ENCODE data around the gene HIBADH. TPM values are rescaled to one million over a fixed set of nuclear protein-coding genes. Genes with fewer than 3 reads are reported as not detected.

Gene HIBADH
- polyA plus RNA-seq, 2 of the 4 experiments (the other 2 are of a cell fraction): 49.5 to 118 TPM

- Histone ChIP-seq H3K4me3 (no peak overlapping the region), H3K9me3 (no peaks in the 10 kb centered on the region), H3K4me1 (peaks cover 4% of the 10 kb centered on the region; the same call in 1 of the 3 replicates), H3K4me2 (no peak overlapping the region), H3K27ac (no peak overlapping the region)
- FAIRE-seq (no peak), DNase-seq (ENCODE audit: low read depth in 1 of 2, low spot score in 1 of 2) (no peak), ATAC-seq (no peak)
- CTCF ChIA-PET: interaction anchor here (0.7 to 2.0 kb wide), 3 partner anchors 37 to 318 kb away, joined by 3 to 6 read pairs (median 3); partner anchors contain the start of gene TAX1BP1
- POLR2A ChIA-PET: no interaction called here
- WGBS (ENCODE audit: missing lambda C conversion rate): 94% methylated on average over 1 of the region's 1 CpG
- no peak for TF ChIP-seq CHD2 (IDR thresholded peaks at IDR 0.05; ENCODE audit: low read length, partially characterized antibody)
- TF ChIP-seq GATA3 (IDR thresholded peaks at IDR 0.05; ENCODE audit: borderline replicate concordance): no peak
- no peak for TF ChIP-seq HES2 (IDR thresholded peaks at IDR 0.05)
- TF ChIP-seq SREBF2 (IDR thresholded peaks at IDR 0.05): no peak
- no peak for TF ChIP-seq FOSL2 (IDR thresholded peaks at IDR 0.05)
- no peak for TF ChIP-seq FOSL2 (CRISPR knock-in tag; IDR thresholded peaks at IDR 0.05)
- TF ChIP-seq REST (IDR thresholded peaks at IDR 0.05): no peak
- no peak for TF ChIP-seq ZNF302 (CRISPR knock-in tag; IDR thresholded peaks at IDR 0.05)
- no peak for TF ChIP-seq RNF2 (IDR thresholded peaks at IDR 0.05; ENCODE audit: borderline replicate concordance, low read depth)
- no peak for TF ChIP-seq NFE2L2 (conservative IDR thresholded peaks at IDR 0.05; ENCODE audit: low read length)
These were observed 40.5 kb upstream of the HIBADH start for GRCh38 chr7:27703181-27703580.

GRCh38 chr7:27700501-27700900 lies 37.8 kb upstream of the HIBADH start:
- ATAC-seq (no peak), FAIRE-seq (no peak), DNase-seq (ENCODE audit: low read depth in 1 of 2, low spot score in 1 of 2) (no peak)
- H3K4me2 ChIP-seq: no peak overlapping the region
- POLR2A ChIA-PET: no interaction called here
- no peak overlapping the region for H3K4me3 ChIP-seq
- TF ChIP-seq HDAC2 (IDR thresholded peaks at IDR 0.05) (no peak), HES2 (IDR thresholded peaks at IDR 0.05) (no peak), MAZ (IDR thresholded peaks at IDR 0.05; ENCODE audit: borderline replicate concordance, low read depth, low read length) (no peak), HOXA7 (CRISPR knock-in tag; IDR thresholded peaks at IDR 0.05) (no peak), CBX2 (IDR thresholded peaks at IDR 0.05; ENCODE audit: borderline replicate concordance, low read depth) (no peak), JUN (IDR thresholded peaks at IDR 0.05) (no peak), ESRRA (IDR thresholded peaks at IDR 0.05; ENCODE audit: borderline replicate concordance, low read length) (no peak), HOXB5 (CRISPR knock-in tag; IDR thresholded peaks at IDR 0.05) (no peak), BCL3 (IDR thresholded peaks at IDR 0.05) (no peak), MAFK (IDR thresholded peaks at IDR 0.05; ENCODE audit: partially characterized antibody) (no peak), NR3C1 (IDR thresholded peaks at IDR 0.05) (no peak)
- CTCF ChIA-PET: interaction anchor here (1.0 to 1.4 kb wide), 2 partner anchors 23 to 74 kb away, joined by 3 to 6 read pairs; no protein-coding TSS in a partner anchor
- 82% methylated on average over 6 of the region's 6 CpGs for WGBS (ENCODE audit: missing lambda C conversion rate)
- peaks cover 12% of the 10 kb centered on the region for H3K4me1 ChIP-seq
- no peaks in the 10 kb centered on the region for H3K9me3 ChIP-seq
- no peak overlapping the region for H3K27ac ChIP-seq

GRCh38 chr7:27699751-27700150 lies 37.1 kb upstream of the HIBADH start:
- 95% methylated on average over 2 of the region's 2 CpGs for WGBS (ENCODE audit: missing lambda C conversion rate)
- H3K9me3 ChIP-seq: no peaks in the 10 kb centered on the region
- ChIA-PET CTCF (interaction anchor here (0.8 to 1.0 kb wide), 3 partner anchors 9 to 464 kb away, joined by 3 read pairs; no protein-coding TSS in a partner anchor), POLR2A (no interaction called here)
- H3K4me2 ChIP-seq: no peak overlapping the region
- no peak for DNase-seq (ENCODE audit: low read depth in 1 of 2, low spot score in 1 of 2)
- peaks cover 12% of the 10 kb centered on the region for H3K4me1 ChIP-seq
- ATAC-seq: no peak
- no peak overlapping the region for H3K4me3 ChIP-seq
- H3K27ac ChIP-seq: no peak overlapping the region
- no peak for FAIRE-seq
- no peak for TF ChIP-seq CHD2 (IDR thresholded peaks at IDR 0.05; ENCODE audit: low read length, partially characterized antibody)
- TF ChIP-seq RARB (CRISPR knock-in tag; IDR thresholded peaks at IDR 0.05): no peak
- TF ChIP-seq KDM1A (IDR thresholded peaks at IDR 0.05; ENCODE audit: low read depth): no peak
- TF ChIP-seq RFX5 (IDR thresholded peaks at IDR 0.05): no peak
- no peak for TF ChIP-seq EHF (CRISPR knock-in tag; IDR thresholded peaks at IDR 0.05)
- TF ChIP-seq POLR2AphosphoS2 (conservative IDR thresholded peaks at IDR 0.05; ENCODE audit: low read length): no peak
- TF ChIP-seq ATOH8 (CRISPR knock-in tag; IDR thresholded peaks at IDR 0.05; ENCODE audit: low read depth): no peak
- no peak for TF ChIP-seq SREBF2 (IDR thresholded peaks at IDR 0.05)
- TF ChIP-seq EHMT2 (IDR thresholded peaks at IDR 0.05; ENCODE audit: low read depth): no peak
- no peak for TF ChIP-seq POLR2A (IDR thresholded peaks at IDR 0.05; ENCODE audit: low read length)
- TF ChIP-seq ZFP36 (IDR thresholded peaks at IDR 0.05; ENCODE audit: borderline replicate concordance, partially characterized antibody): no peak
- no peak for TF ChIP-seq CBX8 (IDR thresholded peaks at IDR 0.05)
- no peak for TF ChIP-seq MYC (IDR thresholded peaks at IDR 0.05; ENCODE audit: borderline replicate concordance, low read length)
- TF ChIP-seq MAZ (IDR thresholded peaks at IDR 0.05; ENCODE audit: borderline replicate concordance, low read depth, low read length): no peak

Data from A549 (cell line).